Mesenchymal stem cell (in vitro differentiated cells and primary cell): Measurements from ENCODE around the gene KCNMB2.

Experiments used
- DNase-seq: peaks from one replicate; pipeline ENCODE4 v3.0.0-alpha.2; 2013
- H2AFZ ChIP-seq: one replicate; pipeline ENCODE4 v1.6.1; 2013; ENCODE audit warnings: low read depth, mild to moderate bottlenecking, control low read depth, inconsistent platforms, low read length, moderate library complexity
- H2AK5ac ChIP-seq: 2 replicates; pipeline ENCODE4 v1.6.1; 2013; ENCODE audit warnings: low read length, moderate library complexity, mild to moderate bottlenecking, inconsistent platforms; ENCODE audit not compliant: severe bottlenecking
- H2BK120ac ChIP-seq: one replicate; pipeline ENCODE4 v1.6.1; 2013; ENCODE audit warnings: low read depth, mild to moderate bottlenecking, inconsistent platforms, low read length, moderate library complexity
- H2BK12ac ChIP-seq, 2 experiments: one replicate each; pipeline ENCODE4 v1.6.1; 2013; ENCODE audit warnings: inconsistent platforms in 2 of 2, low read length in 2 of 2, mild to moderate bottlenecking in 2 of 2, moderate library complexity in 2 of 2, control low read depth in 1 of 2
- H2BK15ac ChIP-seq: one replicate; pipeline ENCODE4 v1.6.1; 2013; ENCODE audit warnings: mild to moderate bottlenecking, low read depth, inconsistent platforms; ENCODE audit not compliant: poor library complexity, severe bottlenecking
- H2BK5ac ChIP-seq: 2 replicates; pipeline ENCODE4 v1.6.1; 2013; ENCODE audit warnings: low read depth, mild to moderate bottlenecking, low read length, control low read depth, inconsistent platforms; ENCODE audit not compliant: poor library complexity, severe bottlenecking
- H3K14ac ChIP-seq, 2 experiments: one replicate each; pipeline ENCODE4 v1.6.1; 2013; ENCODE audit warnings: inconsistent platforms in 2 of 2, low read length in 2 of 2, control low read depth in 1 of 2, mild to moderate bottlenecking in 1 of 2, moderate library complexity in 1 of 2
- H3K18ac ChIP-seq, 2 experiments: one replicate each; pipeline ENCODE4 v1.6.1; 2013; ENCODE audit warnings: inconsistent platforms in 2 of 2, low read length in 2 of 2, control low read depth in 1 of 2, low read depth in 1 of 2, mild to moderate bottlenecking in 1 of 2
- H3K23ac ChIP-seq, 2 experiments: one replicate each; pipeline ENCODE4 v1.6.1; 2013; ENCODE audit warnings: inconsistent platforms in 2 of 2, low read length in 2 of 2, mild to moderate bottlenecking in 2 of 2, moderate library complexity in 2 of 2, control low read depth in 1 of 2
- H3K27ac ChIP-seq: 2 replicates; pipeline ENCODE4 v1.5.1; 2013; ENCODE audit warnings: mild to moderate bottlenecking, moderate library complexity, low read length, control low read depth, inconsistent platforms; ENCODE audit not compliant: poor library complexity, severe bottlenecking
- H3K27me3 ChIP-seq, 2 experiments: 2 replicates each; pipeline versions ENCODE4 v1.6.1 to v1.7.0; 2013; ENCODE audit warnings: low read length in 2 of 2, mild to moderate bottlenecking in 2 of 2, moderate library complexity in 2 of 2, control low read depth in 1 of 2, inconsistent platforms in 1 of 2; ENCODE audit not compliant: control insufficient read depth in 1 of 2, insufficient read depth in 1 of 2
- H3K36me3 ChIP-seq, 2 experiments: 2 replicates each; pipeline versions ENCODE4 v1.6.1 to v1.7.0; 2013; ENCODE audit warnings: low read length in 2 of 2, control low read depth in 1 of 2, inconsistent platforms in 1 of 2, low read depth in 1 of 2, mild to moderate bottlenecking in 1 of 2; ENCODE audit not compliant: insufficient read depth in 2 of 2, control insufficient read depth in 1 of 2
- H3K4ac ChIP-seq, 2 experiments: one replicate each; pipeline ENCODE4 v1.6.1; 2013; ENCODE audit warnings: inconsistent platforms in 2 of 2, low read length in 2 of 2, mild to moderate bottlenecking in 2 of 2, moderate library complexity in 2 of 2, control low read depth in 1 of 2, low read depth in 1 of 2
- H3K4me1 ChIP-seq: 2 replicates; pipeline ENCODE4 v1.6.1; 2013; ENCODE audit warnings: low read depth, low read length, control low read depth; ENCODE audit not compliant: control insufficient read depth, insufficient read depth
- H3K4me2 ChIP-seq: 2 replicates; pipeline ENCODE4 v1.6.1; 2013; ENCODE audit warnings: low read length, mild to moderate bottlenecking, inconsistent platforms; ENCODE audit not compliant: poor library complexity, severe bottlenecking
- H3K4me3 ChIP-seq, 2 experiments: 2 replicates each; pipeline versions ENCODE4 v1.5.1 to v1.7.0; 2013; ENCODE audit warnings: low read length in 2 of 2, mild to moderate bottlenecking in 2 of 2, control low read depth in 1 of 2, low read depth in 1 of 2; ENCODE audit not compliant: insufficient read depth in 1 of 2
- H3K79me1 ChIP-seq: replicated peaks from 2 replicates; pipeline ENCODE4 v1.6.1; 2013; ENCODE audit warnings: mild to moderate bottlenecking, control low read depth, low read length, inconsistent platforms; ENCODE audit not compliant: poor library complexity, severe bottlenecking
- H3K9ac ChIP-seq: 2 replicates; pipeline ENCODE4 v1.7.0; 2013; ENCODE audit warnings: mild to moderate bottlenecking, low read length, moderate library complexity
- H3K9me3 ChIP-seq: 2 replicates; pipeline ENCODE4 v1.7.0; 2013; ENCODE audit warnings: mild to moderate bottlenecking, low read length; ENCODE audit not compliant: control insufficient read depth
- H4K8ac ChIP-seq: one replicate; pipeline ENCODE4 v1.6.1; 2013; ENCODE audit warnings: inconsistent platforms, mild to moderate bottlenecking, low read length, moderate library complexity
- H4K91ac ChIP-seq: one replicate; pipeline ENCODE4 v1.6.1; 2013; ENCODE audit warnings: mild to moderate bottlenecking, low read length, inconsistent platforms
- WGBS: methylation state at CpG from one replicate; pipeline ENCODE4 v1.1.7; 2013; ENCODE audit warnings: mixed read lengths; 5-methylcytosine and 5-hydroxymethylcytosine counted together

The KCNMB2 gene

DNA sequence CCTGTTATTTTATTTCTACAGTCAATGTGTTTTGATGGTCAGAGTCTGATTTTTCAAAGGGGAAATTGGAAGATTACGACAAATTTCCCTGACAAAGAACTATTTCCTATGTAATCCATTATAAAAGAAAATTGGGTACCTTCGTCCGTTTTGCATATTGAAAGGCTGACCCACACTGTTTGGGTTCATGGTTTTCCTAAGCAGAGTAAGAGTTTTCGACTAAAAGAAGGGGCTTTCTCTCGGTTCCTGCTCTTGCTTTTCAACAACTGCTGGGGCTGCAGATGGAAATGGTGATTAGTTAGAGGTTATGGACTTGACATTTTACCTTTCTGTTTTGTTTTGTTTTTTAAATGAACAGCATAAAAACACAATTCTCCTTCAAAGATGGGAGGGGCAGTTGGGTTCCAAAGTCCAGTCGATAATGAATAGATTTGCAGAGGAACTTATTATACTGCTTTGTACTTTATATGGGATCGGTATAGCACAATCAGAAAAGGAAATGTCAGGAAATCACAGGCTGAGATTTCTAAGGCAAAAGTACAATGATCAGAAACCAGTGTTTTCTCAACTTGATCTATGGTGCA is 978 bp downstream of the KCNMB2 start:
- Histone ChIP-seq H3K27ac (no peak overlapping the region), H3K27me3 (peaks cover 0 to 17% of the 10 kb centered on the region in 2 experiments), H3K4me3 (peak overlapping the region in 1 of 2 experiments; percentile 77), H3K14ac (no peak overlapping the region), H3K18ac (peak overlapping the region in 1 of 2 experiments; percentile 12), H4K8ac (no peak overlapping the region), H3K23ac (no peak overlapping the region), H2AK5ac (no peak overlapping the region), H2AFZ (no peak overlapping the region), H2BK120ac (peak overlapping the region; percentile 54), H3K9ac (peak overlapping the region; percentile 57), H3K4me2 (peak overlapping the region; percentile 76), H2BK12ac (no peak overlapping the region), H3K4me1 (peaks cover 3% of the 10 kb centered on the region), H2BK15ac (no peak overlapping the region), H3K4ac (no peak overlapping the region), H3K36me3 (no peaks in the 10 kb centered on the region), H4K91ac (no peak overlapping the region), H3K9me3 (no peaks in the 10 kb centered on the region), H2BK5ac (no peak overlapping the region), H3K79me1 (no peaks in the 10 kb centered on the region)
- DNase-seq = no peak
- 64% methylated on average over 6 of the region's 7 CpGs for WGBS

DNA sequence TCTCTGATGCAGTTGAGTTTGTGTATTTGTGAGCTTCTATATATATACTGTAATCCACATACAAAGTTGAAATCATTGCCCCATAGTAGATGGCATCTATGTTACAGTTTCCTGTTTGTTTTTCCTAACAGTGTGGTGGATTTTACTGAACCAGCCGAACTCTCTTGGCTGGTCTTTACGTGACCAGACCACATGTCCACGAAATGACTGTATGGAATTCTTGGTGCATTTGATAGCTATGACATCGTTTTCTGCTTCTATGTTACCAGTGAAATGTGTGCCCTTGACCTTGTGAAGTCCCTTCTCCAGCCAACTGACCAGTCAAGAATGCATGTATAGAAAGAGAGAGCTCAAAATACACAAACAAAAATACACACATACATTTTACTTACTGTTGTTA is 1.8 kb downstream of the KCNMB2 start:
- Histone ChIP-seq H4K91ac (no peak overlapping the region), H4K8ac (no peak overlapping the region), H2AK5ac (no peak overlapping the region), H3K4me1 (peaks cover 3% of the 10 kb centered on the region), H3K9me3 (no peaks in the 10 kb centered on the region), H3K18ac (no peak overlapping the region), H3K4me3 (no peak overlapping the region), H2BK5ac (no peak overlapping the region), H3K23ac (no peak overlapping the region), H3K79me1 (no peaks in the 10 kb centered on the region), H3K9ac (no peak overlapping the region), H2BK12ac (no peak overlapping the region), H2BK15ac (peak overlapping the region; percentile 83), H3K36me3 (no peaks in the 10 kb centered on the region), H2BK120ac (no peak overlapping the region), H2AFZ (no peak overlapping the region), H3K14ac (no peak overlapping the region), H3K27me3 (peaks cover 0 to 17% of the 10 kb centered on the region in 2 experiments), H3K4me2 (no peak overlapping the region), H3K4ac (no peak overlapping the region), H3K27ac (no peak overlapping the region)
- WGBS = 31% methylated on average over 3 of the region's 4 CpGs
- peak; percentile 70 for DNase-seq

DNA sequence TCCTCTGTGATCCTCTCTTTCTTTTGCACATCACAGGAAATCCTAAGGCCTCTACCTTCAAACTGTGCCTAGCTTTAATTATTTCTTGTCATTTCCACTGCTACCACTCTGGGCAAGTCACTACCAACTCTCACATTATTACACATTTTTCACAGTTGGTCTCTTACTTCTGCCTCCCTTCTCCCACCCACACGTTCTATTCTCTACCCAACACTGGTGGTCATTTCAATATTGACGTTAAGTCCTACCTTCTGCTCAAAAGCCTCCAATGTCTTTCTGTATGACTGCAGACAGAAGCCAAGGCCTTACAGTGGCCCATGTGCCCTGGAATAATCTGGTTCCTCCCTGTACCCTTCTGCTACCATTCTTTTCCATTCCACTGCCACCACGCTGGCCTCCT is 3.9 kb downstream of the KCNMB2 start:
- 94% methylated on average over 3 of the region's 3 CpGs for WGBS
- no peak overlapping the region for H3K27ac ChIP-seq
- H2BK15ac ChIP-seq = no peak overlapping the region
- H3K4me1 ChIP-seq = peaks cover 3% of the 10 kb centered on the region
- no peak overlapping the region for H3K4me3 ChIP-seq
- peak overlapping the region in 1 of 2 experiments; percentile 54 for H2BK12ac ChIP-seq
- no peak overlapping the region for H2AFZ ChIP-seq
- H3K14ac ChIP-seq = no peak overlapping the region
- no peak overlapping the region for H3K23ac ChIP-seq
- H3K79me1 ChIP-seq = no peaks in the 10 kb centered on the region
- no peak for DNase-seq
- no peak overlapping the region for H3K4ac ChIP-seq
- no peak overlapping the region for H2BK5ac ChIP-seq
- no peak overlapping the region for H2BK120ac ChIP-seq
- H3K9me3 ChIP-seq = no peaks in the 10 kb centered on the region
- no peak overlapping the region for H3K9ac ChIP-seq
- H3K18ac ChIP-seq = peak overlapping the region in 1 of 2 experiments; percentile 54
- H4K91ac ChIP-seq = no peak overlapping the region
- H3K27me3 ChIP-seq = peaks cover 0 to 17% of the 10 kb centered on the region in 2 experiments
- no peak overlapping the region for H4K8ac ChIP-seq
- H3K36me3 ChIP-seq = no peaks in the 10 kb centered on the region
- no peak overlapping the region for H2AK5ac ChIP-seq
- no peak overlapping the region for H3K4me2 ChIP-seq

DNA sequence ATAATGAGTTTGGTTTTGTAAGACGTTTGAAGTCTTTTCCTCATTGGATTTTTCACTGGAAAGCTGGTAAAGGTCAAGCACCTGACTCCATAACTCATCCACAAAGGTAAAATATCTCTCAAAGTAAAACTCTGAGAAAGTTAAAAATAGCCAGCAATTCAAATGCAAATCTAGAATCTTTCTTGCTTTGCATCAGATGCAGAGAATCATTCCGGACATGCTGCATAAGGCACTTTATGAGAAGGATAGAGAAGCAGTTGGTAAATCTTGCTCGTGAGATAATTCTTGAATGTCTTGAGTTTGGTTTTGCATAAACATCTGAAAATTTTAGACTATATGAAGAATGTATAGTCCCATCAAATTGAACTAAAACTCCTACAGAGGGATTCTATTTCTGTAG is 9.1 kb downstream of the KCNMB2 start:
- DNase-seq = no peak
- Histone ChIP-seq H3K4me1 (no peaks in the 10 kb centered on the region), H3K36me3 (no peaks in the 10 kb centered on the region), H3K27ac (no peak overlapping the region), H3K9ac (no peak overlapping the region), H3K27me3 (no peaks in the 10 kb centered on the region), H2BK120ac (no peak overlapping the region), H2AK5ac (no peak overlapping the region), H4K8ac (no peak overlapping the region), H3K14ac (no peak overlapping the region), H3K18ac (no peak overlapping the region), H3K4me2 (no peak overlapping the region), H2AFZ (no peak overlapping the region), H3K4ac (no peak overlapping the region), H3K9me3 (no peaks in the 10 kb centered on the region), H2BK12ac (no peak overlapping the region), H4K91ac (no peak overlapping the region), H2BK15ac (no peak overlapping the region), H3K4me3 (no peak overlapping the region), H3K23ac (no peak overlapping the region), H3K79me1 (no peaks in the 10 kb centered on the region), H2BK5ac (no peak overlapping the region)
- 70% methylated on average over 2 of the region's 3 CpGs for WGBS
